MM.1S (cell line): Measurements from ENCODE around the gene NOD1.

Experiments
- DNase-seq: peaks from one replicate; pipeline ENCODE4 v3.0.0-alpha.2; 2015
- H2AFZ ChIP-seq: fragments of 300-600 bp; sonication (generic); 2 replicates; pipeline ENCODE4 v1.6.0; 2016; ENCODE audit warnings: antibody characterized with exemption, low read length
- H3F3A ChIP-seq: fragments of 300-600 bp; sonication (generic); 2 replicates; pipeline ENCODE4 v1.6.1; 2016; ENCODE audit warnings: mild to moderate bottlenecking, antibody characterized with exemption, low read length, moderate library complexity, mixed read lengths; ENCODE audit not compliant: insufficient read depth
- H3K27ac ChIP-seq: fragments of 300-600 bp; sonication (generic); 2 replicates; pipeline ENCODE4 v1.5.1; 2016; ENCODE audit warnings: mild to moderate bottlenecking, low read length
- H3K27me3 ChIP-seq: fragments of 300-600 bp; sonication (generic); replicated peaks from 2 replicates; pipeline ENCODE4 v1.6.0; 2016; ENCODE audit warnings: low read length; ENCODE audit not compliant: insufficient read depth
- H3K36me3 ChIP-seq: fragments of 300-600 bp; sonication (generic); replicated peaks from 2 replicates; pipeline ENCODE4 v1.6.1; 2016; ENCODE audit warnings: mild to moderate bottlenecking, low read length, mixed read lengths; ENCODE audit not compliant: insufficient read depth
- H3K4me1 ChIP-seq: fragments of 300-600 bp; sonication (generic); 2 replicates; pipeline ENCODE4 v1.6.1; 2016; ENCODE audit warnings: low read length, mixed read lengths
- H3K4me2 ChIP-seq: fragments of 300-600 bp; sonication (generic); 2 replicates; pipeline ENCODE4 v1.6.0; 2016; ENCODE audit warnings: low read depth, low read length
- H3K4me3 ChIP-seq: fragments of 300-600 bp; sonication (generic); 2 replicates; pipeline ENCODE4 v1.5.1; 2016; ENCODE audit warnings: low read length, mixed read lengths
- H3K79me2 ChIP-seq: fragments of 300-600 bp; sonication (generic); 2 replicates; pipeline ENCODE4 v1.6.1; 2016; ENCODE audit warnings: mixed run types, low read length, mixed read lengths
- H3K9ac ChIP-seq: fragments of 300-600 bp; sonication (generic); 2 replicates; pipeline ENCODE4 v1.6.1; 2016; ENCODE audit warnings: low read length, mixed read lengths
- H3K9me2 ChIP-seq: fragments of 300-600 bp; sonication (generic); replicated peaks from 2 replicates; pipeline ENCODE4 v1.6.1; 2016; ENCODE audit warnings: mild to moderate bottlenecking, low read length, mixed read lengths; ENCODE audit not compliant: insufficient read depth
- H3K9me3 ChIP-seq: fragments of 300-600 bp; sonication (generic); replicated peaks from 2 replicates; pipeline ENCODE4 v1.6.1; 2016; ENCODE audit warnings: mild to moderate bottlenecking, low read length, mixed read lengths; ENCODE audit not compliant: insufficient read depth
- H4K20me1 ChIP-seq: fragments of 300-600 bp; sonication (generic); 2 replicates; pipeline ENCODE4 v1.6.1; 2016; ENCODE audit warnings: mild to moderate bottlenecking, low read length, moderate library complexity, mixed read lengths; ENCODE audit not compliant: insufficient read depth
- EZH2 ChIP-seq: fragments of 300-600 bp; sonication (generic); optimal IDR thresholded peaks from 2 replicates; pipeline ENCODE3; 2017; ENCODE audit warnings: low read depth, mild to moderate bottlenecking, antibody characterized with exemption, low read length, mixed read lengths
- EZH2phosphoT487 ChIP-seq: fragments of 300-600 bp; sonication (generic); IDR thresholded peaks from 2 replicates; pipeline ENCODE4 v1.6.1; 2018; ENCODE audit warnings: antibody characterized with exemption, low read length
- TF ChIP-seq, protein P1 (sequence below): fragments of 300-600 bp; sonication (generic); IDR thresholded peaks from 2 replicates; pipeline ENCODE4 v1.5.1; 2016; ENCODE audit warnings: antibody characterized with exemption, low read length, mixed read lengths

NOD1 gene

DNA sequence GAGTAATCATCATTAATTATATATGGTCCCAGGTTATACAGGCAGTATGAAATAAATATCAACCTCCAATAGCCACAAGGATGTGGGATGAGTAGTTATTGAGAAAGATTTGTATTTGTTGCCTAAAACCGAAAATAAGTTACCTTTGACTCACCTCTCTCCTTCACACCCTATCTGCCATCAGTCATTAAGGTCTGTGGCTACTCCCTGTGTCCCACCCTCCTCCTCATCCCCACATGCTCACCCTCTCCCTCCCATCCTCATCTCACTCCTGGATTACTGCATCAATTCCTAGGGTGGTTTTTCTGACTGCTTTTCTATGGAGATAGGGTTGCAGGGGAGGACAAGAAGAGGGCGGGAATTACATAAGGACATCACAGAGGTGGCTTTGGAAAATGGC lies 35.2 kb upstream of the NOD1 start:
- H2AFZ ChIP-seq: no peak overlapping the region
- no peaks in the 10 kb centered on the region for H3K9me2 ChIP-seq
- no peaks in the 10 kb centered on the region for H3K27me3 ChIP-seq
- no peaks in the 10 kb centered on the region for H4K20me1 ChIP-seq
- no peak overlapping the region for H3K9ac ChIP-seq
- no peaks in the 10 kb centered on the region for H3K79me2 ChIP-seq
- H3K36me3 ChIP-seq: no peaks in the 10 kb centered on the region
- DNase-seq: no peak
- TF ChIP-seq EZH2 (no peak), EZH2phosphoT487 (no peak)
- TF ChIP-seq, protein P1, sequence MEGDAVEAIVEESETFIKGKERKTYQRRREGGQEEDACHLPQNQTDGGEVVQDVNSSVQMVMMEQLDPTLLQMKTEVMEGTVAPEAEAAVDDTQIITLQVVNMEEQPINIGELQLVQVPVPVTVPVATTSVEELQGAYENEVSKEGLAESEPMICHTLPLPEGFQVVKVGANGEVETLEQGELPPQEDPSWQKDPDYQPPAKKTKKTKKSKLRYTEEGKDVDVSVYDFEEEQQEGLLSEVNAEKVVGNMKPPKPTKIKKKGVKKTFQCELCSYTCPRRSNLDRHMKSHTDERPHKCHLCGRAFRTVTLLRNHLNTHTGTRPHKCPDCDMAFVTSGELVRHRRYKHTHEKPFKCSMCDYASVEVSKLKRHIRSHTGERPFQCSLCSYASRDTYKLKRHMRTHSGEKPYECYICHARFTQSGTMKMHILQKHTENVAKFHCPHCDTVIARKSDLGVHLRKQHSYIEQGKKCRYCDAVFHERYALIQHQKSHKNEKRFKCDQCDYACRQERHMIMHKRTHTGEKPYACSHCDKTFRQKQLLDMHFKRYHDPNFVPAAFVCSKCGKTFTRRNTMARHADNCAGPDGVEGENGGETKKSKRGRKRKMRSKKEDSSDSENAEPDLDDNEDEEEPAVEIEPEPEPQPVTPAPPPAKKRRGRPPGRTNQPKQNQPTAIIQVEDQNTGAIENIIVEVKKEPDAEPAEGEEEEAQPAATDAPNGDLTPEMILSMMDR: no peak
- H3K9me3 ChIP-seq: no peaks in the 10 kb centered on the region
- H3F3A ChIP-seq: no peaks in the 10 kb centered on the region
- H3K4me2 ChIP-seq: no peak overlapping the region
- no peak overlapping the region for H3K27ac ChIP-seq
- H3K4me3 ChIP-seq: no peak overlapping the region
- no peaks in the 10 kb centered on the region for H3K4me1 ChIP-seq

DNA sequence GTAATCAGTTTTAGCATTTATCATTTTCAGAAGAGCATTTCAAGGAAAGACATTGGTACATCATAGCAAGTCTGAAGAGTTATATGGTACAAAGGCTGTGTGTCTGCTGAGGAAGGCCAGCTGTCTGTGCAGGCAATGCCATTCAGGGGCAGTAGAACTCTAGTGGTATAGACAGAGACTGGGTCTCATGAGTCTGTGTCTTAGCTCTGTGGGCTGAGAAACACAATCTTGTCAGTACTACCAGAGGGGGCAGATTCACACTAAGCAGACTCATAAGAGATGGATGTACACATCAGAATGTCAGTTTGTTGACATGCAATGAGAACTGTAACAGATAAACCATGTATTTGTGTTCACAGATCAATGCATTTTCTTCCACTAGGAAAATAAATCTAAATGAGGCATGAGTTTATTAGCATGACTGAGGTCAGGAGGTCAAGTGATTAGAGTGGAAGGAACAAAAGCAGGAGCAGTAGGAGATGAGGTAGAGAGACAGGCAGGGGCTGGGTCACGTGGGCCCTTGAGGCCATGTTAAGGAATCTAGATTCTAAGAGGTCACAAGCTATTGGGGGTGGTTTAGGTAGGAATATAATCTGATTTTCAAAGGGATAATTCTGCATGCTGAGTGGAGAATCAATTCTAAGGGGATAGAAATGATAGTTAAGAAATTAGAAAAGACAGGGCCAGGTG lies 33.5 kb upstream of the NOD1 start:
- no peak for DNase-seq
- Histone ChIP-seq H4K20me1 (no peaks in the 10 kb centered on the region), H3K9me3 (no peaks in the 10 kb centered on the region), H3K36me3 (no peaks in the 10 kb centered on the region), H3K4me3 (no peak overlapping the region), H3K27me3 (no peaks in the 10 kb centered on the region), H3K79me2 (no peaks in the 10 kb centered on the region), H3K4me2 (no peak overlapping the region), H3K4me1 (no peaks in the 10 kb centered on the region), H3K9me2 (no peaks in the 10 kb centered on the region), H2AFZ (no peak overlapping the region), H3K27ac (no peak overlapping the region), H3F3A (no peaks in the 10 kb centered on the region), H3K9ac (no peak overlapping the region)
- TF ChIP-seq EZH2: no peak
- TF ChIP-seq, protein P1: no peak

DNA sequence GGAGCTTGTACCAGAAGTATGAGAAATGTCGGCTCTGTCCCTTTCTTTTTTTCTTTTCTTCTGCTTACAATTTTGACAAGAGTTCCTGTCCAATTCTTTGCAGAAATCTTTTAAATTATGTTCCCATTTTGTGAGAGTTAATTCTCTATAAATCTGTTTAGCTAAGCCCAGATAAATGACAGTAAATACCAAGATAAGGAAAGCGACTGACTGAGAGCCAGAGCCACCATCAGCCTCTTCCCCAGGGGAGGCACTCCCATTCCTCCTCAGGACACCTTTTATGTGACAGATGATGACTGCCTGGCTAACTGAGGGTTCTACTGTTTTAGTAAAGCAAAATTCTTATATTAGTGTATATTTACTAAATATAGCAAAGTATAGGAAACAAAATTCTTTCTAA lies 32.9 kb upstream of the NOD1 start:
- Histone ChIP-seq H3K4me3 (no peak overlapping the region), H3K9me3 (no peaks in the 10 kb centered on the region), H2AFZ (no peak overlapping the region), H3K9me2 (no peaks in the 10 kb centered on the region), H3K36me3 (no peaks in the 10 kb centered on the region), H3K4me2 (no peak overlapping the region), H3K27me3 (no peaks in the 10 kb centered on the region), H3F3A (no peaks in the 10 kb centered on the region), H4K20me1 (no peaks in the 10 kb centered on the region), H3K9ac (no peak overlapping the region), H3K27ac (no peak overlapping the region), H3K4me1 (no peaks in the 10 kb centered on the region), H3K79me2 (no peaks in the 10 kb centered on the region)
- no peak for DNase-seq
- TF ChIP-seq, protein P1: no peak
- TF ChIP-seq EZH2 (no peak), EZH2phosphoT487 (no peak)
